ENCODE results near the gene SLC7A5. TPM values are rescaled to one million over a fixed set of nuclear protein-coding genes. Genes with fewer than 3 reads are reported as not detected.
A peak's percentile ranks its signal among the peaks of the same experiment; 100 is the strongest.

The SLC7A5 gene
- total and polyA plus RNA-seq, 2 of the 13 experiments (the other 11 are each of a cell fraction or from before 2014, with no cell fraction given), result 79.6 to 155 TPM

DNA sequence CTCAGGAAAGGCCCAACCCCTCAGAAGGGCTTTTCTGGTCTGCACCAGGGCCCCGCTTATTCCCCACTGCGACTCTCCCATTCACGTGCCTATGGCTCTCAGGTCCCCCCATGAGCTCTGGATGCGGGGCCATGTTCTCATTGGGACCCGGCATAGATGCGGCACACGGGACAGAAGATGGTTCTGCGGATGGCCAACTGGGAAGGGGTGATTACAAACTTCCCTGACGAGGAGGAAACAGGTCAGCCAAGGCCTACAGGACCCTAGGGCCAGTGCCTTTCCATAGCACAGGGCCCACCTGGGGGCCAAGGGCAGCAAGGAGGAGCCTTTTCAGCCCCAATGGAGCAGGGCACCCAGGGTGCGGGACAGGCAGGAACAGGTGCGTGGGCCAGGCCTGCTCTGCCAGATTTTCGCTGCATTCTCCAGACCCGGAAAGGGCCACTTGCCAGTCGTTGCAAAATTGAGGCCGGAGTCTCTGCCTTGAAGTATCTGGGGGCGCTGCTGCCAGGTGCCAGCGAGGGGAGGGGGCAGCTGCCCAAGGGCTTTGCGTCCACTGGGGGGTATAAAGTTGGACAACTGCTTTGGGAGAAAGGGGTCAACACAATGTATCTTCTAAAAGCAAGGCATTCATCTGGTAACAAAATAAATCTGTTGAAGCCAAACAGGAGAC lies 20.5 kb downstream of the SLC7A5 start (continued):
- TF ChIP-seq BRD4 (CRISPR knock-in tag; IDR thresholded peaks at IDR 0.05), result 0 out of 2 replicates have a peak, but pooled peaks have one; percentile 19
- TF ChIP-seq HDAC2 (CRISPR knock-in tag; IDR thresholded peaks at IDR 0.05), result no peak
- no peak for TF ChIP-seq ZNF788 (CRISPR knock-in tag; IDR thresholded peaks at IDR 0.05; ENCODE audit: borderline replicate concordance)
- TF ChIP-seq KLF9 (CRISPR knock-in tag; IDR thresholded peaks at IDR 0.05; ENCODE audit: low read depth), result no peak
- 0 out of 2 replicates have a peak, but pooled peaks have one; percentile 8 for TF ChIP-seq ZBTB3 (CRISPR knock-in tag; IDR thresholded peaks at IDR 0.05; ENCODE audit: borderline replicate concordance, low read depth)
- no peak for TF ChIP-seq HDAC1 (CRISPR knock-in tag; IDR thresholded peaks at IDR 0.05)
- no peak for TF ChIP-seq RXRB (CRISPR knock-in tag; IDR thresholded peaks at IDR 0.05; ENCODE audit: borderline replicate concordance)
- no peak for TF ChIP-seq ZNF530 (CRISPR knock-in tag; IDR thresholded peaks at IDR 0.05; ENCODE audit: low read depth)
- peak; percentile 52; the same call in 1 of the 2 replicates for TF ChIP-seq ZNF772 (CRISPR knock-in tag; IDR thresholded peaks at IDR 0.05)
- no peak for TF ChIP-seq ZFP41 (CRISPR knock-in tag; IDR thresholded peaks at IDR 0.05; ENCODE audit: borderline replicate concordance)
- TF ChIP-seq HDAC6 (IDR thresholded peaks at IDR 0.05; ENCODE audit: low read depth, low read length), result no peak
- 0 out of 2 replicates have a peak, but pooled peaks have one; percentile 8 for TF ChIP-seq ZNF768 (CRISPR knock-in tag; IDR thresholded peaks at IDR 0.05)
- peak; percentile 4 for TF ChIP-seq CBX1 (IDR thresholded peaks at IDR 0.05; ENCODE audit: low read depth)
- TF ChIP-seq AGO2 (optimal IDR thresholded peaks at IDR 0.05; ENCODE audit: low read depth, low read length), result peak; percentile 67
- TF ChIP-seq RFX5 (IDR thresholded peaks at IDR 0.05; ENCODE audit: low read depth, low read length), result no peak
- TF ChIP-seq NFATC3 (CRISPR knock-in tag; IDR thresholded peaks at IDR 0.05), result 0 out of 2 replicates have a peak, but pooled peaks have one; percentile 3
- TF ChIP-seq ZNF552 (CRISPR knock-in tag; IDR thresholded peaks at IDR 0.05; ENCODE audit: borderline replicate concordance), result peak; percentile 50; the same call in 1 of the 2 replicates
- no peak for TF ChIP-seq E2F1 (CRISPR knock-in tag; IDR thresholded peaks at IDR 0.05)
- TF ChIP-seq ZNF333 (CRISPR knock-in tag; IDR thresholded peaks at IDR 0.05; ENCODE audit: borderline replicate concordance), result peak; percentile 9; the same call in 1 of the 2 replicates
- TF ChIP-seq ZNF234 (CRISPR knock-in tag; conservative IDR thresholded peaks at IDR 0.05), result 0 out of 2 replicates have a peak, but pooled peaks have one; percentile 3
- TF ChIP-seq ZNF547 (CRISPR knock-in tag; IDR thresholded peaks at IDR 0.05), result peak; percentile 4
- TF ChIP-seq, protein P1, sequence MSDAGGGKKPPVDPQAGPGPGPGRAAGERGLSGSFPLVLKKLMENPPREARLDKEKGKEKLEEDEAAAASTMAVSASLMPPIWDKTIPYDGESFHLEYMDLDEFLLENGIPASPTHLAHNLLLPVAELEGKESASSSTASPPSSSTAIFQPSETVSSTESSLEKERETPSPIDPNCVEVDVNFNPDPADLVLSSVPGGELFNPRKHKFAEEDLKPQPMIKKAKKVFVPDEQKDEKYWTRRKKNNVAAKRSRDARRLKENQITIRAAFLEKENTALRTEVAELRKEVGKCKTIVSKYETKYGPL (CRISPR knock-in tag; IDR thresholded peaks at IDR 0.05), result no peak
- TF ChIP-seq MXD1 (CRISPR knock-in tag; IDR thresholded peaks at IDR 0.05), result 0 out of 2 replicates have a peak, but pooled peaks have one; percentile 69
- TF ChIP-seq ZMYM4 (CRISPR knock-in tag; IDR thresholded peaks at IDR 0.05), result peak; percentile 18; the same call in 1 of the 2 replicates
- TF ChIP-seq ZNF572 (CRISPR knock-in tag; IDR thresholded peaks at IDR 0.05), result peak; percentile 85
- TF ChIP-seq, protein P2, sequence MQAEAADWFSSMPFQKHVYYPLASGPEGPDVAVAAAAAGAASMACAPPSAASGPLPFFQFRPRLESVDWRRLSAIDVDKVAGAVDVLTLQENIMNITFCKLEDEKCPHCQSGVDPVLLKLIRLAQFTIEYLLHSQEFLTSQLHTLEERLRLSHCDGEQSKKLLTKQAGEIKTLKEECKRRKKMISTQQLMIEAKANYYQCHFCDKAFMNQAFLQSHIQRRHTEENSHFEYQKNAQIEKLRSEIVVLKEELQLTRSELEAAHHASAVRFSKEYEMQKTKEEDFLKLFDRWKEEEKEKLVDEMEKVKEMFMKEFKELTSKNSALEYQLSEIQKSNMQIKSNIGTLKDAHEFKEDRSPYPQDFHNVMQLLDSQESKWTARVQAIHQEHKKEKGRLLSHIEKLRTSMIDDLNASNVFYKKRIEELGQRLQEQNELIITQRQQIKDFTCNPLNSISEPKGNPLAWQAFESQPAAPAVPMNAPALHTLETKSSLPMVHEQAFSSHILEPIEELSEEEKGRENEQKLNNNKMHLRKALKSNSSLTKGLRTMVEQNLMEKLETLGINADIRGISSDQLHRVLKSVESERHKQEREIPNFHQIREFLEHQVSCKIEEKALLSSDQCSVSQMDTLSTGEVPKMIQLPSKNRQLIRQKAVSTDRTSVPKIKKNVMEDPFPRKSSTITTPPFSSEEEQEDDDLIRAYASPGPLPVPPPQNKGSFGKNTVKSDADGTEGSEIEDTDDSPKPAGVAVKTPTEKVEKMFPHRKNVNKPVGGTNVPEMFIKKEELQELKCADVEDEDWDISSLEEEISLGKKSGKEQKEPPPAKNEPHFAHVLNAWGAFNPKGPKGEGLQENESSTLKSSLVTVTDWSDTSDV (CRISPR knock-in tag; IDR thresholded peaks at IDR 0.05), result 0 out of 2 replicates have a peak, but pooled peaks have one; percentile 51
- TF ChIP-seq TBX2 (CRISPR knock-in tag; IDR thresholded peaks at IDR 0.05; ENCODE audit: borderline replicate concordance), result no peak
